SK-N-SH treated with all-trans-retinoic acid at 6 μM for 48 hours (cell line): ENCODE measurements around the gene RRAD.

Experiments used
- ATAC-seq: fragments of 200-7000 bp; cut with Tn5 transposase; 3 replicates; pipeline ENCODE4 v1.9.1; 2020; ENCODE audit warnings: mild to moderate bottlenecking, moderate library complexity
- ARNTL ChIP-seq: fragments of 450-650 bp; formaldehyde crosslinking; IDR thresholded peaks from 2 replicates; pipeline ENCODE4 v1.5.0; 2020; ENCODE audit warnings: low read depth, mild to moderate bottlenecking, moderate library complexity, borderline replicate concordance
- BACH2 ChIP-seq: fragments of 250-450 bp; sonication (Bioruptor Pico); IDR thresholded peaks from 2 replicates; pipeline ENCODE4 v1.9.0; 2021; ENCODE audit warnings: mild to moderate bottlenecking, borderline replicate concordance
- CSDC2 ChIP-seq: fragments of 250-450 bp; sonication (Bioruptor Pico); IDR thresholded peaks from 2 replicates; pipeline ENCODE4 v1.5.0; 2020; ENCODE audit warnings: mild to moderate bottlenecking, moderate library complexity
- ESRRG ChIP-seq: fragments of 250-450 bp; sonication (Bioruptor Pico); IDR thresholded peaks from 2 replicates; pipeline ENCODE4 v1.6.1; 2021; ENCODE audit warnings: mild to moderate bottlenecking
- GLIS3 ChIP-seq: fragments of 250-450 bp; sonication (Bioruptor Pico); IDR thresholded peaks from 2 replicates; pipeline ENCODE4 v1.5.0; 2020; ENCODE audit warnings: mild to moderate bottlenecking, moderate library complexity
- ISL1 ChIP-seq: fragments of 250-450 bp; sonication (Bioruptor Pico); IDR thresholded peaks from 2 replicates; pipeline ENCODE4 v2.1.2; 2022; ENCODE audit warnings: mild to moderate bottlenecking, moderate library complexity
- OSR1 ChIP-seq: fragments of 250-450 bp; sonication (Bioruptor Pico); IDR thresholded peaks from 2 replicates; pipeline ENCODE4 v1.8.0; 2022; ENCODE audit warnings: moderate library complexity, mild to moderate bottlenecking, inconsistent platforms
- PPARA ChIP-seq: fragments of 250-450 bp; sonication (Bioruptor Pico); IDR thresholded peaks from 2 replicates; pipeline ENCODE4 v1.5.0; 2020; ENCODE audit warnings: mild to moderate bottlenecking, borderline replicate concordance
- RARB ChIP-seq: fragments of 250-450 bp; sonication (Bioruptor Pico); IDR thresholded peaks from 2 replicates; pipeline ENCODE4 v1.8.0; 2021; ENCODE audit warnings: mild to moderate bottlenecking, moderate library complexity
- SNAI2 ChIP-seq: fragments of 250-450 bp; sonication (Bioruptor Pico); IDR thresholded peaks from 2 replicates; pipeline ENCODE4 v1.5.0; 2020; ENCODE audit warnings: mild to moderate bottlenecking, moderate library complexity
- TOX ChIP-seq: fragments of 250-450 bp; sonication (Bioruptor Pico); IDR thresholded peaks from 2 replicates; pipeline ENCODE4 v1.8.0; 2021; ENCODE audit warnings: mild to moderate bottlenecking, moderate library complexity, borderline replicate concordance
- ZC3H10 ChIP-seq: fragments of 250-450 bp; sonication (Bioruptor Pico); IDR thresholded peaks from 2 replicates; pipeline ENCODE4 v1.5.1; 2021; ENCODE audit warnings: mild to moderate bottlenecking, moderate library complexity
- ZFP3 ChIP-seq: fragments of 250-450 bp; sonication (Bioruptor Pico); IDR thresholded peaks from 2 replicates; pipeline ENCODE4 v1.5.0; 2020; ENCODE audit warnings: mild to moderate bottlenecking, moderate library complexity
- ZFP30 ChIP-seq: fragments of 450-650 bp; formaldehyde crosslinking; IDR thresholded peaks from 2 replicates; pipeline ENCODE4 v1.5.0; 2022; ENCODE audit warnings: mild to moderate bottlenecking, moderate library complexity
- ZNF70 ChIP-seq: fragments of 450-650 bp; formaldehyde crosslinking; IDR thresholded peaks from 2 replicates; pipeline ENCODE4 v1.5.0; 2020; ENCODE audit warnings: mild to moderate bottlenecking, moderate library complexity
- ZNF8 ChIP-seq: fragments of 450-650 bp; formaldehyde crosslinking; IDR thresholded peaks from 2 replicates; pipeline ENCODE4 v1.5.0; 2020; ENCODE audit warnings: mild to moderate bottlenecking, moderate library complexity
- TF ChIP-seq, protein P1 (sequence below): fragments of 250-450 bp; sonication (Bioruptor Pico); IDR thresholded peaks from 2 replicates; pipeline ENCODE4 v1.8.0; 2020; ENCODE audit warnings: mild to moderate bottlenecking, moderate library complexity, borderline replicate concordance
- TF ChIP-seq, protein P2 (sequence below): fragments of 250-450 bp; sonication (Bioruptor Pico); IDR thresholded peaks from 2 replicates; pipeline ENCODE4 v1.5.1; 2021; ENCODE audit warnings: mild to moderate bottlenecking, moderate library complexity
- TF ChIP-seq, protein P3 (sequence below): fragments of 250-450 bp; sonication (Bioruptor Pico); IDR thresholded peaks from 2 replicates; pipeline ENCODE4 v1.5.1; 2020; ENCODE audit warnings: low read depth, mild to moderate bottlenecking, moderate library complexity
- TF ChIP-seq, protein P4 (sequence below): fragments of 250-450 bp; sonication (Bioruptor Pico); IDR thresholded peaks from 2 replicates; pipeline ENCODE4 v1.8.0; 2021; ENCODE audit warnings: low read depth, mild to moderate bottlenecking, moderate library complexity, borderline replicate concordance

Gene RRAD

DNA sequence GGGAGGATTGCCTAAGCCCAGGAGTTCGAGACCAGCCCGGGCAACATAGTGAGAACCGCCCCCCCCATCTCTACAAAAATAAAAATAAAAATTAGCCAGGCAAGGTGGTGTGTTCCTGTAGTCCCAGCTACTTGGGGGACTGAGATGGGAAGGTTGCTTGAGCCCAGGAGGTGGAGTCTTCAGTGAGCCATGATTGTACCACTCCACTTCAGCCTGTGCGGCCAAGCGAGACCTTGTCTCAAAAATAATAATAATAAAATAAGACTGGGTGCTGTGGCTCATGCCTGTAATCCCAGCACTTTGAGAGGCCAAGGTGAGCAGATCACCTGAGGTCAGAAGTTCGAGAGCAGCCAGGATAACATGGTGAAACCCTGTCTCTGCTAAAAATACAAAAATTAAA is 33.5 kb downstream of the RRAD start (continued):
- TF ChIP-seq SNAI2 (CRISPR knock-in tag), result no peak
- TF ChIP-seq ESRRG (CRISPR knock-in tag), result no peak
- no peak for TF ChIP-seq ISL1
- no peak for TF ChIP-seq ZNF8 (CRISPR knock-in tag)
- no peak for TF ChIP-seq ZNF70 (CRISPR knock-in tag)
- TF ChIP-seq, protein P1, sequence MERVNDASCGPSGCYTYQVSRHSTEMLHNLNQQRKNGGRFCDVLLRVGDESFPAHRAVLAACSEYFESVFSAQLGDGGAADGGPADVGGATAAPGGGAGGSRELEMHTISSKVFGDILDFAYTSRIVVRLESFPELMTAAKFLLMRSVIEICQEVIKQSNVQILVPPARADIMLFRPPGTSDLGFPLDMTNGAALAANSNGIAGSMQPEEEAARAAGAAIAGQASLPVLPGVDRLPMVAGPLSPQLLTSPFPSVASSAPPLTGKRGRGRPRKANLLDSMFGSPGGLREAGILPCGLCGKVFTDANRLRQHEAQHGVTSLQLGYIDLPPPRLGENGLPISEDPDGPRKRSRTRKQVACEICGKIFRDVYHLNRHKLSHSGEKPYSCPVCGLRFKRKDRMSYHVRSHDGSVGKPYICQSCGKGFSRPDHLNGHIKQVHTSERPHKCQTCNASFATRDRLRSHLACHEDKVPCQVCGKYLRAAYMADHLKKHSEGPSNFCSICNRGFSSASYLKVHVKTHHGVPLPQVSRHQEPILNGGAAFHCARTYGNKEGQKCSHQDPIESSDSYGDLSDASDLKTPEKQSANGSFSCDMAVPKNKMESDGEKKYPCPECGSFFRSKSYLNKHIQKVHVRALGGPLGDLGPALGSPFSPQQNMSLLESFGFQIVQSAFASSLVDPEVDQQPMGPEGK (CRISPR knock-in tag), result no peak
- TF ChIP-seq, all 23 proteins: peak for 0

DNA sequence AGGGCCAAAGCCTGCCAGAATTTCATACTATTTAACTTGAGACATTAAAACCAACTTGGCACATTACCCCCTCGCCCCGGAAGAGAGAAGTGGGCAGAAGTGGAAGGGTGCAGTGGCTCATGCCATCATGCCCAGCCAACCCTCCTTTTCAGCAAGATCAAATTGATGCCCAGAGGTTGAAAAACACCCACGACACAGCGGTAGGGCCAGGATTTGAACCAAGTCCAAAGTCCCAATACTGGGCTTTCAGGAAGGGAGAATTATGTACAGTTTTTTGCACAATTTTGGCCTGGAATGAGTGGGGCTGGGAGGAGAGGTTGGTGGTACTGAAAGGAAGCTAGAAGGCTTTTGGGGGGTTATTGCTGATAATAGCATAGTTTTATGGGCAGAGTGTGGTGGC is 34.0 kb downstream of the RRAD start:
- TF ChIP-seq, protein P2, sequence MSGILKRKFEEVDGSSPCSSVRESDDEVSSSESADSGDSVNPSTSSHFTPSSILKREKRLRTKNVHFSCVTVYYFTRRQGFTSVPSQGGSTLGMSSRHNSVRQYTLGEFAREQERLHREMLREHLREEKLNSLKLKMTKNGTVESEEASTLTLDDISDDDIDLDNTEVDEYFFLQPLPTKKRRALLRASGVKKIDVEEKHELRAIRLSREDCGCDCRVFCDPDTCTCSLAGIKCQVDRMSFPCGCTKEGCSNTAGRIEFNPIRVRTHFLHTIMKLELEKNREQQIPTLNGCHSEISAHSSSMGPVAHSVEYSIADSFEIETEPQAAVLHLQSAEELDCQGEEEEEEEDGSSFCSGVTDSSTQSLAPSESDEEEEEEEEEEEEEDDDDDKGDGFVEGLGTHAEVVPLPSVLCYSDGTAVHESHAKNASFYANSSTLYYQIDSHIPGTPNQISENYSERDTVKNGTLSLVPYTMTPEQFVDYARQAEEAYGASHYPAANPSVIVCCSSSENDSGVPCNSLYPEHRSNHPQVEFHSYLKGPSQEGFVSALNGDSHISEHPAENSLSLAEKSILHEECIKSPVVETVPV (CRISPR knock-in tag), result no peak
- TF ChIP-seq, all 23 proteins: peak for 0

DNA sequence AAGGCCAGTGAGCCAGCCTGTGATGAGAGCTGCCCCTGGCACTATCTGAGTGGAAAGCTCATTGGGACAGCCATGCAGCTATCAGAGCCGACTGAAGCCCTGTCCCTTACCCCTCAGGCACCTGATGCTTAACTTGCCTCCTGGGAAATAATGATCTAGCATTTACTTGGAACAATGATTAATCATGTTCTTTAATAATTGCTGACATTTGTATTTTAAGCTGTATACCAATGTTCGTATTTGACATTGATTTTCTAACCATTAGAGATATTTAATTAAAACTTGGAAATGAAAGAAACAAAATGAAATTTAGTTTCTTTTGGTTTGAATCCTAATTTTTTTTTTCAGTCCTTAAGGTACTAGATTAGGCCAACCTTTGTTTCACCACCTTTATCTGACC is 34.5 kb downstream of the RRAD start:
- no peak for ATAC-seq
- TF ChIP-seq, protein P1 (CRISPR knock-in tag), result no peak
- TF ChIP-seq ESRRG (CRISPR knock-in tag), result no peak
- TF ChIP-seq ISL1, result no peak
- TF ChIP-seq ZNF70 (CRISPR knock-in tag), result no peak
- no peak for TF ChIP-seq BACH2 (CRISPR knock-in tag)
- no peak for TF ChIP-seq PPARA
- TF ChIP-seq RARB (CRISPR knock-in tag), result no peak
- TF ChIP-seq CSDC2 (CRISPR knock-in tag), result no peak
- no peak for TF ChIP-seq OSR1 (CRISPR knock-in tag)
- no peak for TF ChIP-seq ZFP30 (CRISPR knock-in tag)
- TF ChIP-seq, protein P3, sequence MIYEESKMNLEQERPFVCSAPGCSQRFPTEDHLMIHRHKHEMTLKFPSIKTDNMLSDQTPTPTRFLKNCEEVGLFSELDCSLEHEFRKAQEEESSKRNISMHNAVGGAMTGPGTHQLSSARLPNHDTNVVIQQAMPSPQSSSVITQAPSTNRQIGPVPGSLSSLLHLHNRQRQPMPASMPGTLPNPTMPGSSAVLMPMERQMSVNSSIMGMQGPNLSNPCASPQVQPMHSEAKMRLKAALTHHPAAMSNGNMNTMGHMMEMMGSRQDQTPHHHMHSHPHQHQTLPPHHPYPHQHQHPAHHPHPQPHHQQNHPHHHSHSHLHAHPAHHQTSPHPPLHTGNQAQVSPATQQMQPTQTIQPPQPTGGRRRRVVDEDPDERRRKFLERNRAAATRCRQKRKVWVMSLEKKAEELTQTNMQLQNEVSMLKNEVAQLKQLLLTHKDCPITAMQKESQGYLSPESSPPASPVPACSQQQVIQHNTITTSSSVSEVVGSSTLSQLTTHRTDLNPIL (CRISPR knock-in tag), result no peak
- no peak for TF ChIP-seq GLIS3
- TF ChIP-seq ZC3H10 (CRISPR knock-in tag), result no peak
- no peak for TF ChIP-seq TOX
- TF ChIP-seq ARNTL (CRISPR knock-in tag), result no peak
- no peak for TF ChIP-seq ZFP3 (CRISPR knock-in tag)
- TF ChIP-seq, protein P4, sequence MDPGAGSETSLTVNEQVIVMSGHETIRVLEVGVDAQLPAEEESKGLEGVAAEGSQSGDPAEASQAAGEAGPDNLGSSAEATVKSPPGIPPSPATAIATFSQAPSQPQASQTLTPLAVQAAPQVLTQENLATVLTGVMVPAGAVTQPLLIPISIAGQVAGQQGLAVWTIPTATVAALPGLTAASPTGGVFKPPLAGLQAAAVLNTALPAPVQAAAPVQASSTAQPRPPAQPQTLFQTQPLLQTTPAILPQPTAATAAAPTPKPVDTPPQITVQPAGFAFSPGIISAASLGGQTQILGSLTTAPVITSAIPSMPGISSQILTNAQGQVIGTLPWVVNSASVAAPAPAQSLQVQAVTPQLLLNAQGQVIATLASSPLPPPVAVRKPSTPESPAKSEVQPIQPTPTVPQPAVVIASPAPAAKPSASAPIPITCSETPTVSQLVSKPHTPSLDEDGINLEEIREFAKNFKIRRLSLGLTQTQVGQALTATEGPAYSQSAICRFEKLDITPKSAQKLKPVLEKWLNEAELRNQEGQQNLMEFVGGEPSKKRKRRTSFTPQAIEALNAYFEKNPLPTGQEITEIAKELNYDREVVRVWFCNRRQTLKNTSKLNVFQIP (CRISPR knock-in tag), result no peak

More for the DNA sequence above, 34.0 kb downstream of the RRAD start:
- no peak for ATAC-seq

DNA sequence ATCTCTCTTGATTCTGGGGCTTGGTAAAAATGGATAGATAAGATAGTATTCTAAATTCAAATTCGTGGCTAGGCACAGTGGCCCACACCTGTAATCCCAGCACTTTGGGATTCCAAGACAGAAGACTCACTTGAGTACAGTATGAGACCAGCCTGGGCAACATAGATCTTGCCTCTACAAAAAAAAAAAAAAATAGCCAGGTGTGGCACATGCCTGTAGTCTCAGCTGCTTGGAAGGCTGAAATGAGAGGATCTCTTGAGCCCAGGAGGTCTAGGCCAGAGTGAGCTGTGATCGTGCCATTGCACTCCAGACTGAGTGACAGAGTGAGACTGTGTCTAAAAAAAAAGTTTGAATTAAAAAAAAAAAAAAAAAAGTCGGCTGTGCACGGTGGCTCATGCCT is 35.7 kb downstream of the RRAD start:
- TF ChIP-seq ESRRG (CRISPR knock-in tag) (no peak), ARNTL (CRISPR knock-in tag) (no peak), PPARA (no peak), GLIS3 (no peak)
- TF ChIP-seq, protein P3 (CRISPR knock-in tag), result no peak
- ATAC-seq, result no peak
